ENCODE data around the gene IFNG-AS1.

DNA sequence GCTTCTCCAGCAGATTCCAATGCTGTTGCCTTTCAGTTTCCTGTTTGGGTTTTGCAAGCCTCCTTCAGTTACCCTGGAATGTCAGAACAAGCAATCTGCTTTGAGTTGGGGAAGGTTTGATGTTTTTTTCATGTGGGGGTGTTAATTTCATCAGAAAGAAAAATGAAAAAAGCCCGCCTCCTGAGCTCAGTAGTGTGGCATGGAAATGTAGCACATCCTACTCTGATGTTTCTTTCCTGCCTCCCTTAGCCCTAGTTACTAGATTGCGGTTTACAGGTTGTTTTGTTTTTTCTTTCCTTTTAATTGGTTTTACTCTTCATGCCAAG, 22.6 kb downstream of the IFNG-AS1 start:
- TF ChIP-seq CTCF (IDR thresholded peaks at IDR 0.05) (no peak), POLR2A (IDR thresholded peaks at IDR 0.05) (no peak), POLR2AphosphoS5 (IDR thresholded peaks at IDR 0.05) (no peak), EP300 (IDR thresholded peaks at IDR 0.05) (no peak)
